Measurements from ENCODE around the gene SCRN2. TPM values are rescaled to one million over a fixed set of nuclear protein-coding genes. Genes with fewer than 3 reads are reported as not detected.

SCRN2 gene
- total and polyA plus RNA-seq, 2 donors (not counting 3 experiments of a cell fraction or from before 2014, with no cell fraction given), result 31.7 to 48.9 TPM

- ChIA-PET CTCF (interaction anchor here (0.9 to 9.6 kb wide), 7 partner anchors 12 to 52 kb away, joined by 3 to 367 read pairs (median 4); partner anchors contain the start of genes LRRC46, MRPL10, SCRN2 and SP2), POLR2A (no interaction called here)
- no peaks in the 10 kb centered on the region for H3K9me3 ChIP-seq (replicated peaks; ENCODE audit: control insufficient read depth, insufficient read depth, low read length)
- H3K27me3 ChIP-seq (ENCODE audit: control insufficient read depth in 2 of 2, insufficient read depth in 2 of 2, low read length in 2 of 2), result peaks cover 2 to 3% of the 10 kb centered on the region in 2 experiments
- no TSS peak for BruUV-seq (replicated peaks)
- H4K20me1 ChIP-seq (replicated peaks; ENCODE audit: control insufficient read depth, extremely low read depth, insufficient read depth, low read length), result no peaks in the 10 kb centered on the region
- H3K4me3 ChIP-seq (replicated peaks in 1 of 3; ENCODE audit: insufficient read depth in 1 of 3, low read depth in 1 of 3, low read length in 3 of 3), result no peak overlapping the region
- no peak overlapping the region for H3K9ac ChIP-seq (replicated peaks; ENCODE audit: extremely low read depth, insufficient read depth, low read length)
- H3K27ac ChIP-seq (ENCODE audit: insufficient read depth, low read depth, low read length), result no peak overlapping the region
- H3K36me3 ChIP-seq (ENCODE audit: control insufficient read depth in 2 of 2, extremely low read depth in 1 of 2, insufficient read depth in 2 of 2, low read length in 2 of 2), result no peaks in the 10 kb centered on the region
- no peak overlapping the region for H3K4me2 ChIP-seq (ENCODE audit: insufficient read depth, low read length)
- no peak for TF ChIP-seq EZH2 (IDR thresholded peaks at IDR 0.05; ENCODE audit: borderline replicate concordance, low read depth, low read length, severe bottlenecking)
- no peak for TF ChIP-seq POLR2AphosphoS5 (IDR thresholded peaks at IDR 0.05; ENCODE audit: insufficient read depth, low read depth, low read length)
- TF ChIP-seq GATA2 (IDR thresholded peaks at IDR 0.05; ENCODE audit: insufficient read depth, insufficient read length, low read depth, low read length), result no peak
- no peak for TF ChIP-seq JUN (IDR thresholded peaks at IDR 0.05; ENCODE audit: borderline replicate concordance, insufficient read depth, insufficient read length, low read depth)
- TF ChIP-seq MAX (IDR thresholded peaks at IDR 0.05; ENCODE audit: insufficient read depth, insufficient read length), result no peak
- no peak for TF ChIP-seq POLR2A (IDR thresholded peaks at IDR 0.05; ENCODE audit: low read depth, low read length)
- no peak for TF ChIP-seq FOS (IDR thresholded peaks at IDR 0.05; ENCODE audit: borderline replicate concordance, insufficient read depth, low read length)
- TF ChIP-seq CTCF (IDR thresholded peaks at IDR 0.05; ENCODE audit: extremely low read depth in 1 of 2, insufficient read depth in 1 of 2, low read depth in 1 of 2, low read length in 2 of 2), result no peak
- TF ChIP-seq MYC (IDR thresholded peaks at IDR 0.05; ENCODE audit: low read depth, low read length), result no peak
- FAIRE-seq, result no peak
- intact Hi-C loops (cut with micrococcal nuclease), result no loop called here
- peaks cover 7% of the 10 kb centered on the region for H3K4me1 ChIP-seq (ENCODE audit: control insufficient read depth, extremely low read depth, insufficient read depth, low read length)
- dilution Hi-C loops (cut with MboI; ENCODE audit: extremely low pct_ligation_motif_present, low sequenced_read_pairs), result no loop called here
- H3K79me2 ChIP-seq (ENCODE audit: control insufficient read depth, insufficient read depth, low read length), result no peaks in the 10 kb centered on the region
- H3K9me1 ChIP-seq (replicated peaks; ENCODE audit: control insufficient read depth, extremely low read depth, insufficient read depth, low read length), result no peaks in the 10 kb centered on the region
- no peak overlapping the region for H2AFZ ChIP-seq (ENCODE audit: low read depth, low read length)
- no peak for DNase-seq (ENCODE audit: low read depth, low spot score)
Observed at GRCh38 chr17:47883589-47884426, 42.7 kb upstream of the SCRN2 start.

Data from endothelial cell of umbilical vein (primary cell).